GM13977 (cell line): Measurements from ENCODE around the gene JCHAIN.

Experiments used
- DNase-seq: peaks from one replicate; pipeline ENCODE4 v3.0.0; 2012; ENCODE audit warnings: low spot score
- in situ Hi-C: fragments of 300-500 bp; cut with MboI; formaldehyde crosslinking; loops from one replicate; pipeline ENCODE4 v1.12.0; 2022; ENCODE audit warnings: low sequenced_read_pairs, low pct_unique_long_range_greater_than_20kb, mixed read lengths, inconsistent platforms; ENCODE audit not compliant: unreplicated experiment
- TF ChIP-seq, protein P1 (sequence below): IDR thresholded peaks from 2 replicates; pipeline ENCODE4 v1.5.1; 2012; ENCODE audit warnings: mild to moderate bottlenecking, control low read depth; ENCODE audit not compliant: insufficient read depth; ENCODE audit errors: extremely low read depth, missing control alignments

JCHAIN gene

DNA sequence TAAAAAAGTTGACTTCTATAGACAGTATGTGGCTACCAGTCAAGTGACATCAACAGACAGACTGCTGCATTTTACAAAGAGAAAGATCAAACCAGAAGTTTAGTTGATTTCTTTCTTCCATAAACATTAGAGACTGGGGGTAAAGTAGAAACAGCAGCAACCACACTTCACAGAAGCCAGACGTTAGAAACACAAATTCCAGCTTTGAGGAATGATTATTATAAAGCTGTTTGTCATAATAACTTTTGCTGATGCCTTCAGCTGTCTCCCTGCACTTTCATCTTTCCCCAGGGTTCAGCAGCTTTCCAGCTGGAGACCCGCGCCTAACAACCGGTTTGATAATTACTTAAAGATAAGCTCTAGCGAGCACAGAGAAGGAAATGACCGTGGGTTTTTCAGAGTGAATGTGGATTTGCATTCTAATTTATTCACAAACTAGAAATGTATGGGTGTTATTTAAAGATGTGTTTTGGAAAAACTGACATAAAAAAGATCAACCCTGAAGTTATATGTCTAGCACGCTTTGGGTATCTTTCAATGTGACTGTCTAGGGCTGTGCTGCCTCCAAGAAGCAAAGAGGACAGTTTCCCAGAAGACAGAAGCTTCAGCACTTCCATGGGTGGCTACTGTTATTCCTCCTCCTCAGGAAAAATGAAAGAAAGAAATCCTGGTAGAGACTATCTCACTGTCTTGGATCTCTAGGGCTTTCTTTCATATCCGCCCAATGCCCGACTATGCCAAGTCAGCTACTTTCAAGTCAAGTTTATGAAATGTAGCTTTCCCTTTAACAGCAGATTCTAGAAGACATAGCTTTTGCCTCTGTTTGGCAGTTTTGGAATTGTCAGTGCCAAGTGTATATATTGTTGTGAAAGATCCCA lies 52.8 kb downstream of the JCHAIN start:
- DNase-seq: no peak
- TF ChIP-seq, protein P1, sequence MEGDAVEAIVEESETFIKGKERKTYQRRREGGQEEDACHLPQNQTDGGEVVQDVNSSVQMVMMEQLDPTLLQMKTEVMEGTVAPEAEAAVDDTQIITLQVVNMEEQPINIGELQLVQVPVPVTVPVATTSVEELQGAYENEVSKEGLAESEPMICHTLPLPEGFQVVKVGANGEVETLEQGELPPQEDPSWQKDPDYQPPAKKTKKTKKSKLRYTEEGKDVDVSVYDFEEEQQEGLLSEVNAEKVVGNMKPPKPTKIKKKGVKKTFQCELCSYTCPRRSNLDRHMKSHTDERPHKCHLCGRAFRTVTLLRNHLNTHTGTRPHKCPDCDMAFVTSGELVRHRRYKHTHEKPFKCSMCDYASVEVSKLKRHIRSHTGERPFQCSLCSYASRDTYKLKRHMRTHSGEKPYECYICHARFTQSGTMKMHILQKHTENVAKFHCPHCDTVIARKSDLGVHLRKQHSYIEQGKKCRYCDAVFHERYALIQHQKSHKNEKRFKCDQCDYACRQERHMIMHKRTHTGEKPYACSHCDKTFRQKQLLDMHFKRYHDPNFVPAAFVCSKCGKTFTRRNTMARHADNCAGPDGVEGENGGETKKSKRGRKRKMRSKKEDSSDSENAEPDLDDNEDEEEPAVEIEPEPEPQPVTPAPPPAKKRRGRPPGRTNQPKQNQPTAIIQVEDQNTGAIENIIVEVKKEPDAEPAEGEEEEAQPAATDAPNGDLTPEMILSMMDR: no peak
- in situ Hi-C loops: no loop called here

DNA sequence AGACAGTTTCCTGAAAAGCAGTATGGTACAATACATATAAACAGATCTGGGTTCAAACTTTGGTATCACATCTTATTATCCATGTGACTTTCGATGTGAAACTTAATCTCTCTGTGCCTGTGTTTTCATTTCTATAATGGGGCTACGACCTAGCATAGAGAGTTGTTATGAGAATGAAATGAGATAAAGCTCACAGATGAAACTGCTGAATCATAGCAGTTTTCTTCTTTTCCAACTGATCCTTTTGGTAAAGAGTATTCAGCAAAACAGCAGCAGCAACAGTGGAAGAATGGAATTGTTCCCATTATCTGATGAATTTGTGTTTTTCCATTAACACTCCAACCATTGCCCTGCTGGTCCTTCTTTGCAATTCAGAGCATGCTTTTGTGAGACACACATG lies 58.0 kb downstream of the JCHAIN start:
- TF ChIP-seq, protein P1: no peak
- DNase-seq: no peak
- in situ Hi-C loops: no loop called here

DNA sequence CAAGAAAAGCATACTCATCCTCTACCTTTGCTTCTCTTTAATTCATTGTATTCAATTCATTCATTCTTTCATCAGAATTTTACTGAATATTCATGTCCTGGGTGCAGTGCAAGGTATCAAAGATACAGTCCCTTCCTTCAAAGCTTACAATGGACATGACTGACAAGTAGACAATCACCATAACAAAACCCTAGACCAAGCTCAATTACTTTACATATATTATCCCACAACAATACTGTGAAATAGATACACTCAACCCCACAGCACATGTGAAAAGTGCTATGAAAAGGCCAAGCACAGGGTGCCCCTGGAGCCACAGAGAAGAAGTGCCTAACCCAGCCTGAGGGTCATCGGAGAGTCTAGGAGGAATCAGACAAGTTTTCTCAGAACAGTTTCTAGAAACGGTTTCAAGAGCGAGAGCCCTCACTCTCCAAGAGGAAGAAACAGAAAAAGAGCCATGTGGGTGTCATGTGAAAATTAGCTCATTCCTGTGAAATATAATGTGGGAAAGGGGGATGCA lies 58.9 kb downstream of the JCHAIN start:
- in situ Hi-C loops: no loop called here
- DNase-seq: no peak
- TF ChIP-seq, protein P1: no peak

DNA sequence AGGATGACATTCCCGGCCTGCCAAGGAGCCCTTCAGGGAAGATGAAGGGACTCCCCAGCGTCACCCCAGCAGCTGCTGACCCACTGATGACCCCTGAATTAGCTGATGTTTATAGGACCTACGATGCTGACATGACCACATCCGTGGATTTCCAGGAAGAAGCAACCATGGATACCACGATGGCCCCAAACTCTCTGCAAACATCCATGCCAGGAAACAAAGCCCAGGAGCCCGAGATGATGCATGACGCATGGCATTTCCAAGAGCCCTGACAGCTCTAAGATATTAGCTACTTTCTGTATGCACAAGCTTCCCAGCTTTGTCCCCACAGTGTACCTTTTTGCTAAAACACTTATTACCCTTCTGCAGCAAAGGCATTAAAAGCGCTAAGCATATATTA lies 59.8 kb downstream of the JCHAIN start:
- in situ Hi-C loops: no loop called here
- TF ChIP-seq, protein P1: no peak
- DNase-seq: no peak
